CD4-positive, alpha-beta T cell treated with Interleukin-10 for 1 hour (primary cell): ENCODE results near the gene TXNRD1.
"Not testable (repeated sequence)": the region's sequence is repeated elsewhere in the genome, so short reads cannot be mapped to it uniquely, and the experiment has no call there.

Experiments
- DNase-seq: peaks from one replicate; pipeline ENCODE4 v3.0.0-alpha.2; 2020

Gene TXNRD1

GRCh38 chr12:104332273-104332672 is 116.7 kb downstream of the TXNRD1 start:
- DNase-seq = not testable (repeated sequence)

- no peak for DNase-seq
These were observed 118.2 kb downstream of the TXNRD1 start for GRCh38 chr12:104333692-104334255.

GRCh38 chr12:104334581-104334980 is 119.0 kb downstream of the TXNRD1 start:
- no peak for DNase-seq

GRCh38 chr12:104336115-104336514 is 120.5 kb downstream of the TXNRD1 start:
- no peak for DNase-seq

GRCh38 chr12:104337030-104337558 is 121.5 kb downstream of the TXNRD1 start:
- DNase-seq = no peak

- no peak for DNase-seq
These were observed 124.1 kb downstream of the TXNRD1 start for GRCh38 chr12:104339663-104340062.

GRCh38 chr12:104340177-104340576 is 124.6 kb downstream of the TXNRD1 start:
- DNase-seq = no peak

- no peak for DNase-seq
These were observed 125.5 kb downstream of the TXNRD1 start for GRCh38 chr12:104340925-104341611.

GRCh38 chr12:104342147-104342546 is 126.6 kb downstream of the TXNRD1 start:
- DNase-seq = no peak

- DNase-seq = no peak
These were observed 127.2 kb downstream of the TXNRD1 start for GRCh38 chr12:104342635-104343249.

- no peak for DNase-seq
These were observed 129.1 kb downstream of the TXNRD1 start for GRCh38 chr12:104344682-104345081.

- DNase-seq = no peak
These were observed 129.9 kb downstream of the TXNRD1 start for GRCh38 chr12:104345234-104346066.

GRCh38 chr12:104347374-104348075 is 131.9 kb downstream of the TXNRD1 start:
- DNase-seq = no peak

GRCh38 chr12:104348283-104348993 is 132.9 kb downstream of the TXNRD1 start:
- no peak for DNase-seq

GRCh38 chr12:104348994-104349494 is 133.5 kb downstream of the TXNRD1 start:
- no peak for DNase-seq

- no peak for DNase-seq
These were observed 134.9 kb downstream of the TXNRD1 start for GRCh38 chr12:104350211-104351056.

- DNase-seq = no peak
These were observed 135.7 kb downstream of the TXNRD1 start for GRCh38 chr12:104351057-104351983.

- DNase-seq = no peak
These were observed 136.6 kb downstream of the TXNRD1 start for GRCh38 chr12:104352106-104352713.
